Activated CD8-positive, alpha-beta T cell treated with anti-CD3 and anti-CD28 coated beads for 36 hours (primary cell): ENCODE data around the gene ARL16. TPM values are rescaled to one million over a fixed set of nuclear protein-coding genes. Genes with fewer than 3 reads are reported as not detected.

Experiments used
- ATAC-seq: fragments of 200-7000 bp; cut with Tn5 transposase; one replicate; pipeline ENCODE4 v1.10.0; 2021; ENCODE audit warnings: mild to moderate bottlenecking, moderate library complexity
- CTCF ChIA-PET: fragments of 350-600 bp; sonication (Branson Sonifier 250); formaldehyde crosslinking; loops from one replicate; lab custom pipeline; 2021; ENCODE audit warnings: antibody characterized with exemption; lab: Charles Lee
- POLR2A ChIA-PET: fragments of 350-600 bp; sonication (Branson Sonifier 250); formaldehyde crosslinking; loops from one replicate; lab custom pipeline; 2021; ENCODE audit warnings: antibody characterized with exemption; lab: Charles Lee
- DNase-seq: peaks from one replicate; pipeline ENCODE4 v3.0.0-alpha.2; 2020
- H3K27ac Mint-ChIP-seq: one replicate; pipeline ENCODE4 v1.8.0; 2021; ENCODE audit warnings: mild to moderate bottlenecking, mixed read lengths
- H3K27me3 Mint-ChIP-seq: one replicate; pipeline ENCODE4 v1.8.0; 2021; ENCODE audit warnings: mixed read lengths
- H3K36me3 Mint-ChIP-seq: one replicate; pipeline ENCODE4 v1.8.0; 2021; ENCODE audit warnings: low read depth, mixed read lengths
- H3K4me1 Mint-ChIP-seq: one replicate; pipeline ENCODE4 v1.8.0; 2021; ENCODE audit warnings: low read depth, mixed read lengths
- H3K4me3 Mint-ChIP-seq: one replicate; pipeline ENCODE4 v1.8.0; 2021; ENCODE audit warnings: mild to moderate bottlenecking, moderate library complexity, mixed read lengths
- H3K9me3 Mint-ChIP-seq: one replicate; pipeline ENCODE4 v1.8.0; 2021; ENCODE audit warnings: mixed read lengths
- intact Hi-C: fragments of 100-400 bp; cut with micrococcal nuclease; formaldehyde crosslinking; loops from one replicate; pipeline ENCODE4 v1.10.0; 2022
- total RNA-seq, 2 experiments: library from RNA; stranded (reverse); gene quantifications; one replicate each; pipeline ENCODE4 v1.2.3, GENCODE V29; 2021
- TF ChIP-seq, protein P1 (sequence below): fragments of 200-600 bp; IDR thresholded peaks from one replicate; pipeline ENCODE4 v1.8.0; 2022; ENCODE audit warnings: antibody characterized with exemption, mild to moderate bottlenecking

ARL16 gene
- total RNA-seq, 2 experiments from 2014 or later, result 22.3 to 23.5 TPM

DNA sequence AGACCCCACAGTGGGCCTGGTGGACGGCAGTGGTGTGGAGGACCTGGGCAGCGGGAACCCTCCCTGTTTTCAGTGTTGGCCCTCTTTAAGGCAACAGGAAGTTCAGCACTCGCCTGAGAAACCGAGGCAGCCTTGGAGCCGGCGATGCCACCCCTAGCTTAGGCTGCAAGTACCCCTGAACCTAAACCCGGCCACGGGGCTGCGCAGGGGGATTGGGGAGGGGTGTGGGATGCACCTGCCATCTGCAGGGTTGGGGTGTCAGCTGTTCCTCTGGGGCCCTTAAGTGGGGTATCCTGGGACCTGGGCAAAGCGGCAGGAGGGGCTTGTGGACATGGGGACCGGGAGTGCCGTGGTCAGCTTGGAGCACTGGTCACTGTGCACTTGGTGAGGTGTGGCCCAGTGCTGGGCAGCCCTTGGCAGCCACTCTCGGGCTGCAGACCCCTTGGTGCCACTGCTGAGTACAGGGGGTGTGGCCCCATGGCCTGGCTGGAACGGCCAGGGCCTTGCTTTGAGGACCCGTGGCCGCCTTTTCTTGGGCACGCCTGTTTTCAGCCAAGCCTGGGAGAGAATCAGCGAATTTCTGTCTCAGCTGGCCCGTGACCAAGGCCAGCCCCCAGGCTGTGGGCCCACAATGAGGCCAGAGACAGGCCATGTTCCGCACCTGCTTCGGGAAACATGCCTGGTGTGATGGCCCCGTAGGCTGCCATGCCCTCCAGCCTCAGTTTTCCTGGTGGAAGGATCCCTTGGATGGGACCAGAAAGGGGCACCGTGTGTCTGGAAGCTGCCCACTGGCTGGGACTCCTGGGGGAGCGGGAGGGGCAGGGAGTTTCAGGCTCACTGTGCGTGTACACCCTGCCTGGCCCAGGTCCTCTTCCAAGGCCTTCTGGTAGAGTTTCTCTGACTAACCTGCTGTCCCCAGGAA lies 24.4 kb upstream of the ARL16 start:
- no peak for ATAC-seq
- H3K27ac Mint-ChIP-seq, result no peak overlapping the region
- intact Hi-C loops, result no loop called here
- no peak overlapping the region for H3K4me3 Mint-ChIP-seq
- H3K36me3 Mint-ChIP-seq, result peaks cover 32% of the 10 kb centered on the region
- no peak for DNase-seq
- CTCF ChIA-PET, result no interaction called here
- no peaks in the 10 kb centered on the region for H3K9me3 Mint-ChIP-seq
- H3K4me1 Mint-ChIP-seq, result peaks cover 30% of the 10 kb centered on the region
- POLR2A ChIA-PET, result interaction anchor here (0.5 to 4.5 kb wide), 9 partner anchors 10 to 273 kb away, joined by 3 to 23 read pairs (median 3); partner anchors contain the start of gene ARHGDIA
- TF ChIP-seq, protein P1, sequence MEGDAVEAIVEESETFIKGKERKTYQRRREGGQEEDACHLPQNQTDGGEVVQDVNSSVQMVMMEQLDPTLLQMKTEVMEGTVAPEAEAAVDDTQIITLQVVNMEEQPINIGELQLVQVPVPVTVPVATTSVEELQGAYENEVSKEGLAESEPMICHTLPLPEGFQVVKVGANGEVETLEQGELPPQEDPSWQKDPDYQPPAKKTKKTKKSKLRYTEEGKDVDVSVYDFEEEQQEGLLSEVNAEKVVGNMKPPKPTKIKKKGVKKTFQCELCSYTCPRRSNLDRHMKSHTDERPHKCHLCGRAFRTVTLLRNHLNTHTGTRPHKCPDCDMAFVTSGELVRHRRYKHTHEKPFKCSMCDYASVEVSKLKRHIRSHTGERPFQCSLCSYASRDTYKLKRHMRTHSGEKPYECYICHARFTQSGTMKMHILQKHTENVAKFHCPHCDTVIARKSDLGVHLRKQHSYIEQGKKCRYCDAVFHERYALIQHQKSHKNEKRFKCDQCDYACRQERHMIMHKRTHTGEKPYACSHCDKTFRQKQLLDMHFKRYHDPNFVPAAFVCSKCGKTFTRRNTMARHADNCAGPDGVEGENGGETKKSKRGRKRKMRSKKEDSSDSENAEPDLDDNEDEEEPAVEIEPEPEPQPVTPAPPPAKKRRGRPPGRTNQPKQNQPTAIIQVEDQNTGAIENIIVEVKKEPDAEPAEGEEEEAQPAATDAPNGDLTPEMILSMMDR, result no peak
- no peaks in the 10 kb centered on the region for H3K27me3 Mint-ChIP-seq

- intact Hi-C loops, result no loop called here
- H3K4me3 Mint-ChIP-seq, result no peak overlapping the region
- no peak for ATAC-seq
- POLR2A ChIA-PET, result interaction anchor here (0.6 to 1.8 kb wide), 7 partner anchors 11 to 164 kb away, joined by 3 to 7 read pairs (median 4); partner anchors contain the start of genes ARHGDIA, ARL16 and HGS
- H3K9me3 Mint-ChIP-seq, result no peaks in the 10 kb centered on the region
- TF ChIP-seq, protein P1, result no peak
- no peak overlapping the region for H3K27ac Mint-ChIP-seq
- H3K4me1 Mint-ChIP-seq, result peaks cover 27% of the 10 kb centered on the region
- CTCF ChIA-PET, result no interaction called here
- H3K36me3 Mint-ChIP-seq, result peaks cover 38% of the 10 kb centered on the region
- H3K27me3 Mint-ChIP-seq, result no peaks in the 10 kb centered on the region
- DNase-seq, result no peak
Measured at GRCh38 chr17:81706757-81707624, 23.4 kb upstream of the ARL16 start.

GRCh38 chr17:81706232-81706611 lies 22.6 kb upstream of the ARL16 start:
- H3K36me3 Mint-ChIP-seq, result peaks cover 43% of the 10 kb centered on the region
- peaks cover 29% of the 10 kb centered on the region for H3K4me1 Mint-ChIP-seq
- ChIA-PET POLR2A (interaction anchor here (0.6 to 3.5 kb wide), 7 partner anchors 10 to 165 kb away, joined by 3 to 14 read pairs (median 4); partner anchors contain the start of genes ARHGDIA, ARL16 and HGS), CTCF (no interaction called here)
- DNase-seq (no peak), ATAC-seq (no peak)
- H3K4me3 Mint-ChIP-seq, result no peak overlapping the region
- no peaks in the 10 kb centered on the region for H3K27me3 Mint-ChIP-seq
- H3K27ac Mint-ChIP-seq, result no peak overlapping the region
- TF ChIP-seq, protein P1, result no peak
- intact Hi-C loops, result no loop called here
- no peaks in the 10 kb centered on the region for H3K9me3 Mint-ChIP-seq

DNA sequence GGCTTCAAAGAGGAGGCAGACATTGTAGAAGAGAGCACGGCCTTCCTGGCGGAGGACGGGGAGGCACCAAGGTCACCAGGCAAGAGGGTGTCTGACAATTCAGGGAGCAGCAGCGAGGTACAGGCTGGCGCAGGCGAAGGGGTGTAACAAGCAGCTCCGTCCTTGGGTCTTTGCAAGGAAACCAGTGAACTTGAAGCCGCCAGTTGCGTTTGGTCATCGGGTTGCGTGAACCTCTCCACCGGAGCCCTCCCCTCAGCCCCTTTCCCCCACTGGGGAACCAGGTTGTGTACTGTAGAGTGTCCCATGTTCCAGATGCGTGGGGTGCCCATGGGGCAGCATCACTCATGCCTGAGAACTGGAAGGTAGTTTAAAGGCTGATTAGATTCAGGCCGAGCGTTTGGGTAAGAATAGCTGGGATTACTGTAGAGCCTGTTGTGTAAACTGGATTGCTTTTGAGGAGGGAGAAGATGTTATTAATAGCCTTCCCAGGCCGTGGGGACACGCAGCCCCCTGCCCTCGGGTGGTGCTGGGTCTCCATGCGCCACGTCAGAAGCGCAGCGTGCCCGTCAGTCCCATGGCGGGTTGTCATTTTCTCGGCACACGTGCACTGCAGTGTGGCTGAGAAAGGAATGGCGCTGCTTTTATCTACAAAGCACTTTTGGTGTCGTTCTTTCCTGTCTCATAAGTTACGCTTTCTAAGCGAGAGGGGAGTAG lies 22.1 kb upstream of the ARL16 start:
- Mint-ChIP-seq H3K9me3 (no peaks in the 10 kb centered on the region), H3K4me1 (peaks cover 29% of the 10 kb centered on the region), H3K27me3 (no peaks in the 10 kb centered on the region), H3K4me3 (peak overlapping the region; percentile 20), H3K27ac (no peak overlapping the region), H3K36me3 (peaks cover 48% of the 10 kb centered on the region)
- ChIA-PET POLR2A (interaction anchor here (1.1 to 4.9 kb wide), 7 partner anchors 9 to 160 kb away, joined by 3 to 73 read pairs (median 7); partner anchors contain the start of genes ARL16, HGS and SLC25A10), CTCF (no interaction called here)
- no peak for ATAC-seq
- no peak for DNase-seq
- intact Hi-C loops, result no loop called here
- TF ChIP-seq, protein P1, result no peak
